Activated T-helper 9 cell treated with anti-CD3 and anti-CD28 coated beads, Interleukin-2, amount 50 U/mL, for 16 hours (primary cell): ENCODE measurements around the gene TBC1D22A.
"Not testable (repeated sequence)": the region's sequence is repeated elsewhere in the genome, so short reads cannot be mapped to it uniquely, and the experiment has no call there.

Source experiments
- DNase-seq: peaks from one replicate; pipeline ENCODE4 v3.0.0-alpha.2; 2020; ENCODE audit warnings: low read depth

The TBC1D22A gene

DNA sequence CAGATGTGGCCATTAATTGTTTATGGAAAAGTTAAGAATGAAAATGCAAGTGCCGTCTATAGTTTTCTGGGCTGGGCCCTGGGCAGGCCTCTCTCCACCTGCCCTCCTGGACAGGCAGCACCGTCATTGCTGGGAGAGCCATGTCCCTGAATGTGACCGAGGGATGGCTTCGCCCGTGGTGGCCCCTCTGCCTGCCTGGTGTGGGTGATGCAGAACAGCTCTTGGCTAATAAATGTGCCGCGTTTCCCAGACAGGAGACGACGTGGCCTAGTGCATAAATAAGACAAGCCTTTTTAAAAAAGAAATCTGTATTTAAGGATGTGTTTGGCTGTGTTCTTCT is 407.3 kb downstream of the TBC1D22A start:
- no peak for DNase-seq

DNA sequence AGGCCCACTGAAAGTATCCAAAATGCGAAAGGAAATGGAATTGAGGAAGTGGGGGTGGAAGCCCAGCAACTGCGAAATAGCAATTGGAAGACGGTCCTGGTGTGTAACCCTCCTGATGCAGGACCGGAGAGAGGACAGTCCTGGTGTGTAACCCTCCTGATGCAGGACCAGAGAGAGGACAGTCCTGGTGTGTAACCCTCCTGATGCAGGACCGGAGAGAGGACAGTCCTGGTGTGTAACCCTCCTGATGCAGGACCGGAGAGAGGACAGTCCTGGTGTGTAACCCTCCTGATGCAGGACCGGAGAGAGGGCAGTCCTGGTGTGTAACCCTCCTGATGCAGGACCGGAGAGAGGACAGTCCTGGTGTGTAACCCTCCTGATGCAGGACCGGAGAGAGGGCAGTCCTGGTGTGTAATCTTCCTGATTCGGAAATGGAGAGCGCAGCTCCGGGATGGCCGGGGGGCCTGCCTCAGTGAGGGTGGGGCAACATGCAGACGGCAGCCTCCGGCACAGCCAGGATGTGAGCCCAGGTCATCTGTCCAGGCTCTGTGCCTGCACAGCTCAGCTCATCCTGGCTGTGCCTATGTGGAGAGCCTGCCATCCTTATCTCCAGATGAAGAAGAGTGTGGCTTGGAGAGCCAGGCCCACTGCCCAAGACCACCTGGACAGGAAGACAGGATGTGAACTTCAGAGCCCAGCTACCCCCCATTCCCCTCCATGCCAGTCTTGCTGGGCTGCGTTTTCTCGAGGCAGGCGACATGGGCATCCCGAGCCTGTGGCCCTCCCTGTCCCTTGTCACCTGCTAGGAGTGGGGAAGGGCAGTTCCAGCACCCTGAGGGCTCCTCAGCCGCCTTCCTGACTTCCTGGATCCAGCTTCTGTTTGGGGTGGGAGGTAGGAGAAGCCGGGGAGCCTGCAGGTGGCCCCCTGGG is 408.3 kb downstream of the TBC1D22A start:
- not testable (repeated sequence) for DNase-seq

DNA sequence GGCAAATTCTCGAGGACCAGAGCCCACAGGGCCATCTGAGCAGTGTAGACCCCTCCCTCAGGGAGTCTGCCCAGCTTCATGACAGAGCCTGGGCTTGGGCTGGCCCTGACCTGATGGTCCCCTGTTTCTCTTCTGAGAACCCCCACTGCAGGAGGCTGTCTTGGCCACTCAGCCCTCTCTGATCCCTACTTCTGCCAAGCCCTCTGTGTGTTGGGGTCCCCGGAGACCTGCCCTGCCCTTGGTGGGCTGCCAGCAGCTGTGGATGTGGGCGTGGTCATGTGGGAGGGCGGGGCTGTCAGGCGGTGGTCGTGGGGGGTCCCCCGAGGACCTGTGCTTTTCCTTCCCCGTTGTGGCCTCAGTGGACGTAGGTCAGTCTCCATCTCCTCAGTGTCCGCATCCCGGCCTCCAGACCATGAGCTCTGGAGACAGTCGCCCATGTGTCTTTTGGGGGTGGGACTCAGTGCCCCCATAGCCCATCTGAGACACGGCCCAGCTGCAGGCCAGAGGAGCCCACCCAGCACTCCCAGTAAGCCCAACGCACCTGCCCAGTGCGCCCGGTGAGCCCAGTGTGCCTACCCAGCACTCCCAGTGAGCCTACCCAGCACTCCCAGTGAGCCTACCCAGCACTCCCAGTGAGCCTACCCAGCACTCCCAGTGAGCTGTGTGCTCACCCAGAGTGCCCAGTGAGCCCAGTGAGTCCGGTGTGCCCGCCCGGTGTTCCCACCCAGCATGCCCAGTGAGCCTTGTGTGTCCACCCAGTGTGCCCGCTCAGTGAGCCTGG is 409.2 kb downstream of the TBC1D22A start:
- no peak for DNase-seq

DNA sequence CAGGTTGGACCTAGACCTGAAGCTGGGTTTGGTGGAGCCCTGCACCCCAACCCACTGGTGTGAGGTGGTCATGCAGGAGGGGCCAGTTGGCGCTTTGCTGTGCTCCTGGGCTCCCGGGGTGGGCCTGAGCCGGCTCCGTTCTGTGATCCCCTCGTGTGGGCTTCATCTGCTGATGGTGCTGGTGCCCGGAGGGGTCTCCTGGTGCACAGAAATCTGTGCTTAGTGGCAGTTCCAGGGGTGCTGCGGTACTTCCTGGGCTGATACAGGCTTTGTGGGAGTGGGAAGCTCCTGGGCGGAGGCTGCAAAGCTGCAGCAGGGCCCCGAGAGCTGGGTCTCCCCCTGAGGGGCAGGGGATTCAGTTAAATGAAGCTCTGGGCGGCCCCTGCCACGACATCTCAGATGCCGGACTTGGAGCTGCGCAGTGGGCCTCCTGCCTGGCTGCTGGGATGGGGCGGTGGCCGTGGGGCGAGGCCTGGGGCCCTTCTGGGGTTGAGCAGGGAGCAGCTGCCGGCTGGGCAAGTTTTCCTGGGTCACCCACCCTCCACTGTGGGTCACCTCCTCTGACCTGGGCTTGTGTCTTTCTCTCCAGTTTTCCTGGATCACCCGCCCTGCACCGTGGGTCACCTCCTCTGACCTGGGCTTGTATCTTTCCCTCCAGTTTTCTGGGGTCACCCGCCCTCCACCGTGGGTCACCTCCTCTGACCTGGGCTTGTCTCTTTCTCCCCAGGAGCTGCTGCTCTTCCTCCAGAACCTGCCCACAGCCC is 410.5 kb downstream of the TBC1D22A start:
- no peak for DNase-seq

DNA sequence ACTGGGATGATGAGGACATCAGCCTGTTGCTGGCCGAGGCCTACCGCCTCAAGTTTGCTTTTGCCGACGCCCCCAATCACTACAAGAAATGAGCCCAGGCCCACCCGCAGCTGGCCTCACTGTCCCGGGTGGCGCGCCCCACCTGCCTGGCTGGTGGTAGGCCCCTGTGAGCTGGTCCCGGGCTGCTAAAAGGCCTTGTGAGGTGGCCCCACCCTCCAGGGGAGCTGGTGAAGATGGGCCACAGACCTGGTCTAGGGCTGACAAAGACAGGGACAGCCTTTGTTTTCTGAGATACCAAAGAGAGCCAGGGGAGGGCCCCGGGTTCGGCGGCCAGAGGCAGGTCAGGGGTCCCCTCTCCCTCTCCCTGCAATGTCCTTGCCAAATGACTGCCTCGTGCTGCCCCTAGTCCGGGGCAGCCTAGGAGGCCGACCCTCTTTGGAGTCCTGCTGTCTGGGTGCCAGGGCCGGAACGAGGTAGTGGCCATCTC is 411.1 kb downstream of the TBC1D22A start:
- DNase-seq: no peak

DNA sequence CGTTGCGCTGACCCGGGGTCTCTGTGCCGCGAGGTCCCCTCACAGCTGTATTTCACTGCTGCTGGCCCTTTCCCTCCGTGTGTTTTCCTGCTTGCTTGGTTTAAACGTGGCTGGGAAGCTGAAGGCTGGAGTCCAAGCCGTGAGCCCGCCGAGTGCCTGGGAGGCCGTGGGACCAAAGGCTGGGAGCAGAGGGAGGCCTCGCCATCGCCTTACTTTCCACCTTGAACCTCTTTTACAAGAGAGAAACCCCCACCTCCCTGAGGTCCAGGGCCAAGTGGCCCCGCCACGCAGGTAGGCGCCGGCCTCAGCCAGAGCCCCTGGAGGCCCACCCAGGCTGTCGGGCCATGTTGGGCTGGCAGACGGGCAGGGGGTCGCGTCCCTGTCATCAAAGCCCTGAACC is 411.6 kb downstream of the TBC1D22A start:
- DNase-seq: no peak

DNA sequence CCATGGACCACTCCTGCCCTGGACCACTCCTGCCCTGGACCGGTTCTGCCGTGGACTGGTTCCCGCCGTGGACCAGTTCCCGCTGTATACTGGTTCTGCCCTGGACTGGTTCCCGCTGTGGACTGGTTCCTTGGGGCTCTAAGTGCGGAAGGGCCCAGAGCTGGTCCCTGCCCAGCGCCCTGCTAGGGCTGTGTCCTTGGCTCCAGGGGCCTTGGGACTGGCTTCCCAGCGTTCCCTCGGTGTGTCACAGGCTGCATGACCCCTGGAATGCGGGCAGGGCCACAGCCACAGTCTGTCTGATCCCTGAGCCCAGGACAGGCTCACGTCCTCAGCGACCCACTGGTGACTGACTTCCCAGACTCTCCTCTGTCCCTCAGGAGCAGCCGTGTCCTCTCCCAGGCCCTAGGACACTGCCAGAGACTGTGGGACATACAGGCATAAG is 412.2 kb downstream of the TBC1D22A start:
- no peak for DNase-seq

DNA sequence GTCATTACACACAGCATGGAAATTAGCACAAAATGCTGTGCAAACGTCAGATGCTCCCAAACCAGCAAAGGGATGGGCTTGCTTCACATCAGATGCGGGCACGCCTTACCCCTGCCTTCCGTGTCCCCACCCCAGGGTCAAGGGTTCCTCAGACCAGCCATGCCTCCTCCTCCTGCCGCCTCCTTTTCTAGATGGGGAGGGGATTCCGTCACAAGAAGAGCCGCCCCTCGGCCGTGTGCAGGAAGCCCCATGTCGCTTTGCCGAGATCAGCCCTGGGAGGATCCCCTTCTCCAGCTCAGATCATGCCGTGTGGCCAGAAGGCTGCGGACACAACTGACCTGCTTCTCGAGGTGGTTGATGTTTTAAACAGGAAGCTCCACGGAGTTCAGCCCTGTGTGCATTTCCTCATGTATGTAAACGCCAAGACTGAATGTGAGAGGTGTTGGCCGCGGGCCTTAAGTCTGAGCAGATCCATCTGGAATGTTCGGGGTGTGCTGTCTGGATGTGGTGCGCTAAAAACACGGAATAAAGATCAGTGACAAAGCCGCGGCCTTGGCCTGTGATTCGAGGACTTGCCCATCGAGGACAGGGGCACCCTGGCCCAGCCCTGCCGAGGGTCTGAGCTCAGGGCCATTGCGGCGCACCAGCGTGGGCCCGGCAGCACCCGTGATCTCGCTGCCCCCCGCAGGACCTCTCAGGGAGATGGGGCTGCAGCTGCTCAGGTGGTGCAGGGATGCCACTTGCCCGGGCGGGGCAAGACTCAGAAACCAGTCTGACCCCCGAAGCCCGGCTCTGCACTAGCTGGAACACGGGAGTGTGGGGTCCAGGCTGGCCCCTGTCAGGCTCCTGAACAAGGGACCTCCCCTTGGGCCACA is 412.9 kb downstream of the TBC1D22A start:
- no peak for DNase-seq

DNA sequence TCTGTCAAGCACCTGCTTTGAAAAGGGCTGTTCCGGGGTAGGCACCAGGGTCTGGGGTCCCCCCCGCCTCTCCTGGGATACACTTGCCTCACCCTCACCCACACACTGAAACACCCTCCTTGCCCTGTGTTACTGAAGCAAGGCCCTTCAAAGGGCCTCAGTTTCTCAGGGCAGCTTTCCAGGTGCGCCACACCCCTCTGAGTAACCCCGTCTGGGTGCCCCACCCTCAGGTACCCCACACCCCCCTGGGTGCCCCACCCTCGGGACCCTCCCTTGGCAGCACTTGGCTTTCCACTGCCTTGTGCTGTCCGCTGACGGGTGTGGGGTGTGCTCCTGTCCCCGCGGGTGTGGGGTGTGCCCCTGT is 413.6 kb downstream of the TBC1D22A start:
- no peak for DNase-seq

DNA sequence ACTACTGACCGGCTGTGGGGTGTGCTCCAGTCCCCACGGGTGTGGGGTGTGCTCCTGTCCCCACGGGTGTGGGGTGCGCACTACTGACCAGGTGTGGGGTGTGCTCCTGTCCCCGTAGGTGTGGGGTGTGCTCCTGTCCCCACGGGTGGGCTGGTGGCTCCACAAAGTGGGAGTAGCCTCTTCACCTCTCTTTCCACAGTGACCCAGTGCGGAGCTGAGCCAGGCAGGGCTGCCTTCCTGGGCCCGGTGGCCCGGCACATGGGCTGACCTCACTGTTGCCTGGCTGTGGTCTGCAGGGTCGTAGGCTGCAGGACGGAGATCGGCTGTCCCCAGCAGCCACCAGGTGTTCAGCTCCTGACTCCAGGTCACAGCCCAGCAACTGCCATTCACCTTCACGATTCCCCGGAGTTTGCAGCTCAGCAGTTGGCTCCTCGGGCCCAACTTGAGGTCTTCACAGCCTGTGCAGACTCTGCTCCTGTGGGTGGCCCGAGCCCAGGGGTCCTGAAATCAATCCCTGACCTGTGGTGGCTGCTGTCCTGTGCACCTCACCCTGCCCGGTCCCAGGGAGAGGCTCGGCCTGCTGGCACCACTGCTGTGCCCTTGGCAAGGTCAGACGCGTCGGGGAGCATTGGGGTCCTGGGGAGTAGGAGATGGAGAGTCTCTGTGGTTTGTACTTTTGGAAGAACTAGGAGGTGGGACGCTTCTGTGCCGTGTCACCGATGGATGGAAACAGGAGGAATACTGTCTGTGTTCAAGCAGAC is 414.3 kb downstream of the TBC1D22A start:
- DNase-seq: no peak

DNA sequence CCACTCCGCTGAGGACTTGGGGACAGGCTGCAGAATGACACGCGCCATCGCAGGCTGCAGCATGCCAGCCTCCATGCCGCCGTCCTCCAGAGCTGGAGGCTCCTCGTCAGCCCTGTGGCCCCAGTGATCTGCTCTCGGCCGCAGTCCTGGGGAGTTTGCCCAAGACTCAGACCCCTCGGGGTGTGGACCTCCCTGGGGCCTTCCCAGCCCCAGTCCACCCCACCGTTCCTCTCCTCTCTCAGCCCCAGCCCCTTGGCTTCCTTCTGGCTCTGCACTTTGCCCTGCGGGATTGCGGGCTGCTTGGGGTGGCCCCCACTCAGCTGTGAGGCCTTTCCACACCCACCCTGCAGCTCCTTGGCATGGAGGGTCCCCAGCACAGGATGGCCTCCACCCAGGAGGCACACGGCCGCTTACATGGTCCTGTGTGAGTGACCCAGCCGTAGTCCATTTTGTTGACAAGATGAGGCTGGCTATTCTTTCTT is 414.9 kb downstream of the TBC1D22A start:
- DNase-seq: no peak

DNA sequence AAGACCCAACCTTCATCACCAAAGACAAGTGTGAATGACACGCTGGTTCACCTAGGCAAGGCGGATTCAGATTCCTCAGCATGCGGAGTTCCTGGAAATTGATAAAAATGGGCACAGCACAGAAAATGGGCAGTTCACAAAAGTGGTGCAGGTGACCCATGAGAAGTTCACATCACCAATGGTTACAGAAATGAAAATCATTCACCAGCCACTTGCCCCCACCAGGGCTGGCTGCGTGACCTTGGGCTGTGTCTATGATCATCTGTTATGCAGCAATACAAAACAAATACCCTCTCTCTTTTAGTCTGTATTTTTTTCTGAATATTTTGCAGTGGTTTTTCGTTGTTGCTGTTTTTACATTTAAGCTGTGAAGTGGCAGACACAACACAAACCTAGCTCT is 415.9 kb downstream of the TBC1D22A start:
- no peak for DNase-seq

DNA sequence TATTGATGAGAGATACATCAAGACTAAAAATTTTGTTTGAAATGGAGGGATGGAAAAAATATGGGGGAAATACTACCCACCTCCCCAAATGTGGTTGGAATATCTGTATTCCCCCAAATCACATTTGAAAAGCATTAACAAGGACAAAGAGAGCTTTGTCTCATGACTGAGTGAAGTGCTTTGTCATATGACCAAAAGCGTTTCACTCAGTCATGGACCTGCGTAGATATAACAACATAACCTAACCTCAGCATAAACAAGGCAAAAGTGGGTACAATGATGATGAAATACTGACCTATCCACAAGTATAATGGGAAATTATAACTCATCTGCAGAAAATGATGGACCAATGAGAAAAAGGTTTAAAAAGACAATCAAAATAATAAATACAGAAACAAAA is 418.3 kb downstream of the TBC1D22A start:
- no peak for DNase-seq

DNA sequence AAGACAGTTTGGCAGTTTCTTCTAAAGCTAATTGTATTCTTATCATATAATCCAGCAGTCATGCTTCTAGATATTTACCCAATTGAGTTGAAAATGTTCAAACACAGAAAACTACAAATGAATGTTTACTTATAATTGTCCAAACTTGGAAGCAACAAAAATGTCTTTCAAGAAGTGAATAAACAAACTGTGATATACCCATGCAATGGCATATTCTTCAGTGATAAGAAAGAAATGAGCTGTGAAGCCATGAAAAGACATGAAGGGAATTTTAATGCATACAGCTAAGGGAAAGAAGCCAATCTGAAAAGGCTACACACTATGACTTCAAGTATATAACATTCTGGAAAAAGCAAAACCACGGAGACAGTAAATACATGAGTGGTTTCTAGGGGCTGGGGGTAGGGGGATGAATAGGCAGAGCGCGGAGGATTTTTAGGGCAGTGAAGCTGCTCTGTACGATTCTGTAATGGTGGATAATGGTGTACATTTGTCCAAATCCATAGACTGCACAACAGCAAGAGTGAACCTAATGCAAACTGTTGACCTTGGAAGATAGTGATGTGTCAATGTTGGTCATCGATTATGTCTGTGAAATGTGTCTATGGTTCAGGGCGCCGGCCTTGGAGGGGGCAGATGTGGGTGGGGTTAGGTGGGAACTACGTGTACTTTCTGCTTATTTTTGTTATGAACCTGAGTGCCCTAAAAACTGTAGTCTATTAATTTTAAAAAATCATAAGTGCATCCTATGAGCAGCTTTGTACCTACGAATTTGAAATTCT is 424.9 kb downstream of the TBC1D22A start:
- no peak for DNase-seq

DNA sequence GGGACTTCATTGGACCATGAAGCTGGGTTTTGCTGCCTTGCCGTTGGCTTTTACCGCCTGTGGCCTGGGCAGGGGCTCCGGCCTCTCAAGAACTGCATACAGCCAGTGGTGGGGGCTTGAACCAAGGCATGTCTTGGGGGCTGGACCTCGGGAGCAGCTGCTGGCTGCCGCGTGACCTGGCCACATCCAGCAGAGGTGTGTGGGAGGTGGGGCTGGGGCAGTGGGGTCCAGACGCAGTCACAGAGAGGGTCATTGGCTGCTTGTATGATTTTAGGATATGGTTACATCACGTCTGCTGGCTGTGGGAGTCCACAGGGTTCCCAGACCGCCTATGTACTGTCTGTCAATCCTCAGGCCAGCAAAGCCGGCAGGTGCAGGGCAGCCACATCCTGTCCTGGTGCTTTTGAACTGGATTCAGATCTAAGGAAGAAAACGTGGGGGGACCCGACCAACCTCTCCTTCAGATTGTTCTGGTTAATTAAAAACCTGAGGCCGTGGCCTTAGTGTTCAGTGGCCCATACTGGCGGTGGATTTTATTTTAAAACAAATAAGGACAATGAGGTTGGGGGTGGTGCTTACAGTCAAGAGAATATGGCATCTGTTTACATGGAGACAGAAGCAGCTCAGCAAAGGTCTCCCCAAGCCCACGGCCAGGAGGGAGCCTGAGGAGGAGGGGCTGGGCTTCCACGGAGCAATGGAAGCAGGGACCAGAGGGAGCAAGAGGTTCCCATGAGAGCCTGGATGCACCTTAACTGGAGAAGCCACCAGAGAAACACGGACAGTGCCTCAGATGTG is 426.0 kb downstream of the TBC1D22A start:
- DNase-seq: no peak

DNA sequence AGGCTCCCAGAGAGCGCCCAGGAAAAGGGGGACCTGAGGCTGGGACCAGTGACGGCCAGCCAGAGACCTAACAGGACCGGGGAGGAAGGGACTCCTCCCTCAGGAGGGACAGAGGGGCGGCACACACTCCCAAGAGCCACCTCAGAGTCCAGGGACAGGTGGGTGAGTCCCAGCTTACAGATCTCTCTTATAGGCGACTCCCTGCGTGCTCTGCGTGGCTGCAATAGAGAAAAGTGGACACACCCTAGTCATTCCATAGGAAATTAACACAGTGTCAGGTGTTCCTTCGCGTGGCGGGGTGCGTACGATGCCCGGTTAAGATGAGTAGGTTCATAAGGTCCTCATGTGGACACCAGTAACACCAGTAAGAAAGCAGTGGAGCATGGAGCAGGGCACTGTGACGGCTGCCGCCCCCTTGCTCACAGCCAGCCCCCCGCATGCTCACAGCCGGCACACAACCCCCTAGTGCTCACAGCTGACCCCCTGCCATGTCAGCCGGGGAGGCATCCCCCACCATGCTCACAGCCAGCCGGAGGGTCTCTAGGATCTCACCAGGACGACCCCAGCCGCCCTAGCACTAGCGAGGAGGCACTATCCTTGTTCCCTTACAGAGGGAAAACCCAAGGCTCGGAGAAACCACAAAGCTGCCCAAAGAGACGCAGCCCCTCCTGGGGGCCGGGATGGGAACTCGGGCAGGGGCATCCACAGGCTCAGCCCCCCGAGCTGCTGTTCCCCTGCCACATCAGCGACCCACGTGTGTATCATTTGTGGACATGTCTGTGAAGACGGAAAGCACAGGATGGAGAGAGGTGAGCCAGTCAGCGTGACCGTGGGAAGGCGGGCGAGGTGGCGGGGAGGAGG is 426.8 kb downstream of the TBC1D22A start:
- DNase-seq: no peak

DNA sequence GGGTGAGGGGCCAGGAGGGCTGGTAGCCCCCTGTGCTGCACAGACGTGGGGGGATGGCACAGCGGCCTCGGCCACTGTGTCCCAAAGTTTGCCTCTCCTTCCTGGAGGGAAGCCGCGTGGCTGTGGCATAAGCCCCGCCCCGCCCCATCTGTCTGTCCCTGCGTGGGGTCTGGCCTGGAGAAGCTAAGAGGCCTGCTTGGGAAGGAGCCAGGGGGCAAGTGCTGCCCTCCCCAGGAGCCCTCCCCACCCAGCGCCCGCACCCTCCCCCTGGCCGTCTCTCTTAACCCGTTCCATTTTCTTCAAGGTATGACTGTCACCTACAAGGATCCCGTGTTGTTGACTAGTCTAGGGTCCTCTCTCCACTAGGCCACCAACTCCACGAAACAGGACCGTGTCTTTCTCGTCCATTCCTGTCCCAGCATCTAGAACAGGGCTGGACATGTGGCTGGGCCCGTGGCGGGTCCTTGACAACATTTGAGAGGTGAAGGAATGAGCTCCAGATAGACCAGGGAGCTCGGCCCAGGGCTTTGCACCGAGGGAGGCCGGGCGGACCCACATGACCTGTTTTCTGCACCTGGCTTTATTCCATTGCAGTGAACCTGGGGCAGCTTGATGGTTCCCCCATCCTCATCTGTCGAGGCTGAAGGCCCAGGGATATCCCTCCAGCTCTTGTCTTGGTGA is 428.0 kb downstream of the TBC1D22A start:
- DNase-seq: no peak
